GM21619 (cell line): ENCODE measurements around the gene MEIS1.

Experiments
- ATAC-seq: cut with Tn5 transposase; IDR thresholded peaks from one replicate; pipeline ENCODE4 v1.9.1; 2021; ENCODE audit not compliant: unreplicated experiment

The MEIS1 gene

GRCh38 chr2:66506265-66506664 lies 71.3 kb downstream of the MEIS1 start:
- no peak for ATAC-seq

GRCh38 chr2:66507673-66508201 lies 72.8 kb downstream of the MEIS1 start:
- ATAC-seq, result no peak

- ATAC-seq, result no peak
Observed at GRCh38 chr2:66508484-66509071, 73.7 kb downstream of the MEIS1 start.

- no peak for ATAC-seq
Observed at GRCh38 chr2:66509326-66509811, 74.4 kb downstream of the MEIS1 start.

- ATAC-seq, result no peak
Observed at GRCh38 chr2:66512626-66513025, 77.7 kb downstream of the MEIS1 start.

- ATAC-seq, result no peak
Observed at GRCh38 chr2:66515743-66516142, 80.8 kb downstream of the MEIS1 start.

- no peak for ATAC-seq
Observed at GRCh38 chr2:66516499-66516898, 81.6 kb downstream of the MEIS1 start.

- no peak for ATAC-seq
Observed at GRCh38 chr2:66517772-66518171, 82.8 kb downstream of the MEIS1 start.

GRCh38 chr2:66519264-66519843 lies 84.4 kb downstream of the MEIS1 start:
- no peak for ATAC-seq

- ATAC-seq, result no peak
Observed at GRCh38 chr2:66521291-66521922, 86.5 kb downstream of the MEIS1 start.

- ATAC-seq, result no peak
Observed at GRCh38 chr2:66522611-66523376, 87.9 kb downstream of the MEIS1 start.

- no peak for ATAC-seq
Observed at GRCh38 chr2:66523377-66523969, 88.5 kb downstream of the MEIS1 start.

GRCh38 chr2:66523990-66524389 lies 89.1 kb downstream of the MEIS1 start:
- no peak for ATAC-seq

GRCh38 chr2:66525606-66526005 lies 90.7 kb downstream of the MEIS1 start:
- no peak for ATAC-seq

GRCh38 chr2:66526180-66526579 lies 91.3 kb downstream of the MEIS1 start:
- no peak for ATAC-seq

GRCh38 chr2:66528974-66529724 lies 94.2 kb downstream of the MEIS1 start:
- no peak for ATAC-seq

- no peak for ATAC-seq
Observed at GRCh38 chr2:66530651-66531050, 95.7 kb downstream of the MEIS1 start.

- no peak for ATAC-seq
Observed at GRCh38 chr2:66531155-66531554, 96.2 kb downstream of the MEIS1 start.

GRCh38 chr2:66531567-66531966 lies 96.6 kb downstream of the MEIS1 start:
- ATAC-seq, result no peak
